OCI-LY3 (cell line): ENCODE measurements around the gene ABL2.

Experiments used
- H2AFZ ChIP-seq: fragments of 200-600, 300-600 bp; shearing (Covaris generic); 2 replicates; pipeline ENCODE4 v1.6.0; 2014; ENCODE audit warnings: antibody characterized with exemption, low read depth, low read length
- H3K27ac ChIP-seq: fragments of 200-600, 300-600 bp; sonication (generic); 2 replicates; pipeline ENCODE4 v1.5.1; 2014; ENCODE audit warnings: mild to moderate bottlenecking, low read length, moderate library complexity, mixed read lengths
- H3K27me3 ChIP-seq: fragments of 200-600, 300-600 bp; sonication (generic); 2 replicates; pipeline ENCODE4 v1.6.1; 2014; ENCODE audit warnings: low read depth, low read length, mixed read lengths
- H3K36me3 ChIP-seq: fragments of 200-600, 300-600 bp; sonication (generic); replicated peaks from 2 replicates; pipeline ENCODE3; 2014; ENCODE audit warnings: low read depth, low read length, mixed read lengths
- H3K4me1 ChIP-seq: fragments of 300-600, 200-600 bp; sonication (generic); 2 replicates; pipeline ENCODE4 v1.6.1; 2014; ENCODE audit warnings: low read length, mixed read lengths
- H3K4me2 ChIP-seq: fragments of 200-600, 300-600 bp; sonication (generic); 2 replicates; pipeline ENCODE4 v1.6.1; 2014; ENCODE audit warnings: low read length, mixed read lengths
- H3K4me3 ChIP-seq: fragments of 300-600, 200-600 bp; sonication (generic); 2 replicates; pipeline ENCODE4 v1.5.1; 2014; ENCODE audit warnings: antibody characterized with exemption, mild to moderate bottlenecking, low read length, moderate library complexity
- H3K79me2 ChIP-seq: fragments of 300-600, 200-600 bp; shearing (Covaris generic); 2 replicates; pipeline ENCODE4 v1.6.1; 2014; ENCODE audit warnings: mild to moderate bottlenecking, low read length, mixed read lengths
- H3K9ac ChIP-seq: fragments of 300-600, 200-600 bp; shearing (Covaris generic); 2 replicates; pipeline ENCODE4 v1.6.0; 2014; ENCODE audit warnings: mild to moderate bottlenecking, low read length, moderate library complexity
- H3K9me3 ChIP-seq: fragments of 200-600, 300-600 bp; shearing (Covaris generic); 2 replicates; pipeline ENCODE4 v1.6.1; 2014; ENCODE audit warnings: low read length, mixed read lengths; ENCODE audit not compliant: insufficient read depth
- H4K20me1 ChIP-seq: fragments of 200-600, 300-600 bp; sonication (generic); 2 replicates; pipeline ENCODE4 v1.6.1; 2016; ENCODE audit warnings: low read length, mixed read lengths; ENCODE audit not compliant: insufficient read depth
- CTCF ChIP-seq: fragments of 200-600, 300-600 bp; sonication (generic); IDR thresholded peaks from 2 replicates; pipeline ENCODE4 v1.5.1; 2014; ENCODE audit warnings: antibody characterized with exemption, low read length, low read depth
- EZH2phosphoT487 ChIP-seq: fragments of 200-600 bp; shearing (Covaris generic); IDR thresholded peaks from 2 replicates; pipeline ENCODE4 v1.6.1; 2018; ENCODE audit warnings: antibody characterized with exemption, mixed run types, low read depth

ABL2 gene

GRCh38 chr1:179101566-179101965 lies 127.9 kb downstream of the ABL2 start:
- H3K27ac ChIP-seq: no peak overlapping the region
- 0 out of 2 replicates have a peak, but pooled peaks cover 3% of the 10 kb centered on the region for H3K4me1 ChIP-seq
- H3K4me3 ChIP-seq: no peak overlapping the region
- H3K27me3 ChIP-seq: no peaks in the 10 kb centered on the region
- no peak overlapping the region for H3K4me2 ChIP-seq
- no peak overlapping the region for H3K9ac ChIP-seq
- TF ChIP-seq EZH2phosphoT487 (no peak), CTCF (no peak)
- H3K9me3 ChIP-seq: no peaks in the 10 kb centered on the region
- no peaks in the 10 kb centered on the region for H4K20me1 ChIP-seq
- H3K79me2 ChIP-seq: no peaks in the 10 kb centered on the region
- H3K36me3 ChIP-seq: peaks cover 18% of the 10 kb centered on the region
- no peak overlapping the region for H2AFZ ChIP-seq

GRCh38 chr1:179099891-179100290 lies 129.6 kb downstream of the ABL2 start:
- H2AFZ ChIP-seq: no peak overlapping the region
- no peak overlapping the region for H3K27ac ChIP-seq
- peaks cover 31% of the 10 kb centered on the region for H3K36me3 ChIP-seq
- TF ChIP-seq EZH2phosphoT487 (no peak), CTCF (no peak)
- H3K4me1 ChIP-seq: no peaks in the 10 kb centered on the region
- H3K9me3 ChIP-seq: no peaks in the 10 kb centered on the region
- H3K27me3 ChIP-seq: no peaks in the 10 kb centered on the region
- H4K20me1 ChIP-seq: no peaks in the 10 kb centered on the region
- no peak overlapping the region for H3K4me3 ChIP-seq
- no peaks in the 10 kb centered on the region for H3K79me2 ChIP-seq
- H3K4me2 ChIP-seq: no peak overlapping the region
- H3K9ac ChIP-seq: no peak overlapping the region

GRCh38 chr1:179095924-179096323 lies 133.6 kb downstream of the ABL2 start:
- Histone ChIP-seq H3K36me3 (peaks cover 61% of the 10 kb centered on the region), H3K4me2 (no peak overlapping the region), H3K9me3 (no peaks in the 10 kb centered on the region)

GRCh38 chr1:179095377-179095776 lies 134.1 kb downstream of the ABL2 start:
- Histone ChIP-seq H3K36me3 (peaks cover 64% of the 10 kb centered on the region), H3K4me2 (no peak overlapping the region), H3K27me3 (no peaks in the 10 kb centered on the region)

More at GRCh38 chr1:179095924-179096323, 133.6 kb downstream of the ABL2 start:
- Histone ChIP-seq H3K27me3 (no peaks in the 10 kb centered on the region), H3K4me1 (no peaks in the 10 kb centered on the region), H2AFZ (no peak overlapping the region), H3K27ac (no peak overlapping the region), H3K9ac (no peak overlapping the region), H3K4me3 (no peak overlapping the region), H3K79me2 (peaks cover 16% of the 10 kb centered on the region), H4K20me1 (peaks cover 10% of the 10 kb centered on the region)
- TF ChIP-seq CTCF: no peak
- TF ChIP-seq EZH2phosphoT487: no peak

More at GRCh38 chr1:179095377-179095776, 134.1 kb downstream of the ABL2 start:
- Histone ChIP-seq H2AFZ (no peak overlapping the region), H3K9ac (no peak overlapping the region), H3K4me3 (no peak overlapping the region), H3K9me3 (no peaks in the 10 kb centered on the region), H4K20me1 (peaks cover 14% of the 10 kb centered on the region), H3K27ac (no peak overlapping the region), H3K79me2 (peaks cover 22% of the 10 kb centered on the region), H3K4me1 (no peaks in the 10 kb centered on the region)
- no peak for TF ChIP-seq CTCF
- TF ChIP-seq EZH2phosphoT487: no peak
